HG03521 (cell line): ENCODE data around the gene DHRSX.

Experiments used
- ATAC-seq: cut with Tn5 transposase; IDR thresholded peaks from one replicate; pipeline ENCODE4 v1.9.1; 2021; ENCODE audit warnings: mild to moderate bottlenecking, moderate library complexity; ENCODE audit not compliant: unreplicated experiment

Gene DHRSX

DNA sequence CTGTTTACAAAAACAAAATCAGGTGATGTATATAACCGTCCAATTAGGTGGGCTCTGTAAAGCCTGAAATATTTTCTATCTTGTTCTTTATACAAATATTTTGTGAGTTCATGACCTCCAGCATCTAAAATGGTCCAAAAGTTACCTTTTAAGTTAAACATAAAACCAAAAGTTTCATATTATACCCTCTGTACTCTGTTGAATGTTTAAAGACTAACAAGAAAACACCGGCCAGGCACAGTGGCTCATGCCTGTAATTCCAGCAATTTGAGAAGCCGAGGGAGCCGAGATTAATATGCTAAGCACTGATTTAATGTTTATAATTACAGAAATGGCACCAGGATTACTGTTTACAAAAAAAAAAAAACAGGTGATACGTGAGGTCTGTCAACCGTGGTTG, 328.4 kb downstream of the DHRSX start:
- no peak for ATAC-seq
